ENCODE results near the gene DCUN1D5. TPM values are rescaled to one million over a fixed set of nuclear protein-coding genes. Genes with fewer than 3 reads are reported as not detected.
A peak's percentile ranks its signal among the peaks of the same experiment; 100 is the strongest.

The DCUN1D5 gene
- total and polyA plus RNA-seq, 9 of the 15 experiments (the other 6 are each of a cell fraction or from before 2014, with no cell fraction given): 38.4 to 242 (median 115) TPM

- peaks cover 4 to 6% of the 10 kb centered on the region in 2 experiments; a peak in 4 of 5 replicates for H3K4me1 ChIP-seq (replicated peaks in 1 of 2; ENCODE audit: control insufficient read depth in 2 of 2, insufficient read depth in 2 of 2, low read length in 2 of 2)
- H3K27ac ChIP-seq (ENCODE audit: extremely low read depth, low read depth, low read length): no peak overlapping the region
- H3K36me3 ChIP-seq (ENCODE audit: control insufficient read depth, insufficient read depth, low read length): no peaks in the 10 kb centered on the region
- in situ Hi-C loops (cut with MboI) (no loop called here), intact Hi-C loops (cut with micrococcal nuclease) (no loop called here)
- CTCF ChIA-PET (ENCODE audit: low intra/inter-chr PET ratio): no interaction called here
- H3K9me3 ChIP-seq (replicated peaks; ENCODE audit: control insufficient read depth, insufficient read depth, low read depth, low read length): no peaks in the 10 kb centered on the region
- no peak for FAIRE-seq
- H2AFZ ChIP-seq (ENCODE audit: low read depth, low read length): no peak overlapping the region
- no peak overlapping the region for H3K4me2 ChIP-seq (ENCODE audit: insufficient read depth, low read length)
- H3K79me2 ChIP-seq (ENCODE audit: control insufficient read depth, insufficient read depth, low read length): no peaks in the 10 kb centered on the region
- H3K4me3 ChIP-seq: no peak overlapping the region
- no TSS peak for BruUV-seq (replicated peaks)
- 3% methylated on average over 5 of the region's 5 CpGs for WGBS (ENCODE audit: insufficient coverage, low coverage, missing lambda C conversion rate)
- DNase-seq (ENCODE audit: extremely low read depth in 1 of 4, low spot score in 3 of 4): no peak
- H4K20me1 ChIP-seq (replicated peaks; ENCODE audit: control insufficient read depth, insufficient read depth, low read length): no peaks in the 10 kb centered on the region
- no peak overlapping the region for H3K9ac ChIP-seq (ENCODE audit: insufficient read depth in 1 of 2, low read depth in 2 of 2, low read length in 2 of 2)
- ATAC-seq: peak; percentile 14; the same call in 1 of the 3 replicates
- no peaks in the 10 kb centered on the region for H3K27me3 ChIP-seq (ENCODE audit: control insufficient read depth in 2 of 2, insufficient read depth in 2 of 2, low read length in 2 of 2)
- TF ChIP-seq BDP1 (IDR thresholded peaks at IDR 0.05; ENCODE audit: insufficient read depth, insufficient read length) (no peak), CTCF (IDR thresholded peaks at IDR 0.05 in 2 of 3, conservative IDR thresholded peaks at IDR 0.05 in 1 of 3; ENCODE audit: insufficient read depth in 2 of 3, low read depth in 1 of 3, low read length in 3 of 3) (0 out of 6 replicates have a peak, but pooled peaks of 1 of the 3 experiments have one; percentile 11), RBM39 (optimal IDR thresholded peaks at IDR 0.05; ENCODE audit: low read depth, low read length) (no peak)
- POLR2A ChIA-PET: interaction anchor here (1.4 kb wide), 1 partner anchor 44 kb away, joined by 3 read pairs; no protein-coding TSS in a partner anchor
- no peaks in the 10 kb centered on the region for H3K9me1 ChIP-seq (ENCODE audit: control insufficient read depth, insufficient read depth, low read length)
These were observed 19.4 kb upstream of the DCUN1D5 start for GRCh38 chr11:103111400-103111799.

GRCh38 chr11:103110391-103110790 is 18.4 kb upstream of the DCUN1D5 start:
- H3K27ac ChIP-seq (ENCODE audit: extremely low read depth, low read depth, low read length): no peak overlapping the region
- H3K9me3 ChIP-seq (replicated peaks; ENCODE audit: control insufficient read depth, insufficient read depth, low read depth, low read length): no peaks in the 10 kb centered on the region
- no peaks in the 10 kb centered on the region for H3K79me2 ChIP-seq (ENCODE audit: control insufficient read depth, insufficient read depth, low read length)
- no peaks in the 10 kb centered on the region for H4K20me1 ChIP-seq (replicated peaks; ENCODE audit: control insufficient read depth, insufficient read depth, low read length)
- no peak overlapping the region for H3K4me3 ChIP-seq
- H3K9ac ChIP-seq (ENCODE audit: insufficient read depth in 1 of 2, low read depth in 2 of 2, low read length in 2 of 2): no peak overlapping the region
- no peaks in the 10 kb centered on the region for H3K27me3 ChIP-seq (ENCODE audit: control insufficient read depth in 2 of 2, insufficient read depth in 2 of 2, low read length in 2 of 2)
- POLR2A ChIA-PET: no interaction called here
- no TSS peak for BruUV-seq (replicated peaks)
- no peak for FAIRE-seq
- CTCF ChIA-PET (ENCODE audit: low intra/inter-chr PET ratio): no interaction called here
- H3K4me1 ChIP-seq (replicated peaks in 1 of 2; ENCODE audit: control insufficient read depth in 2 of 2, insufficient read depth in 2 of 2, low read length in 2 of 2): peaks cover 4 to 6% of the 10 kb centered on the region in 2 experiments; a peak in 4 of 5 replicates
- H3K36me3 ChIP-seq (ENCODE audit: control insufficient read depth, insufficient read depth, low read length): no peaks in the 10 kb centered on the region
- no peak overlapping the region for H3K4me2 ChIP-seq (ENCODE audit: insufficient read depth, low read length)
- DNase-seq (ENCODE audit: extremely low read depth in 1 of 4, low spot score in 3 of 4): no peak
- no peak overlapping the region for H2AFZ ChIP-seq (ENCODE audit: low read depth, low read length)
- in situ Hi-C loops (cut with MboI) (no loop called here), intact Hi-C loops (cut with micrococcal nuclease) (no loop called here)
- no peak for ATAC-seq
- no peaks in the 10 kb centered on the region for H3K9me1 ChIP-seq (ENCODE audit: control insufficient read depth, insufficient read depth, low read length)
- TF ChIP-seq ZNF354B (CRISPR knock-in tag; IDR thresholded peaks at IDR 0.05) (no peak), BRF1 (IDR thresholded peaks at IDR 0.05; ENCODE audit: borderline replicate concordance, extremely low read depth, insufficient read length) (no peak), NR2C1 (IDR thresholded peaks at IDR 0.05) (no peak), NR2C1 (tag; IDR thresholded peaks at IDR 0.05) (no peak), ZFPM2 (CRISPR knock-in tag; IDR thresholded peaks at IDR 0.05) (no peak), DEAF1 (CRISPR knock-in tag; IDR thresholded peaks at IDR 0.05) (no peak), ZBTB1 (CRISPR knock-in tag; IDR thresholded peaks at IDR 0.05; ENCODE audit: borderline replicate concordance, low read depth) (no peak), KDM1A (IDR thresholded peaks at IDR 0.05) (no peak), ZBTB34 (CRISPR knock-in tag; IDR thresholded peaks at IDR 0.05) (no peak), ZNF24 (IDR thresholded peaks at IDR 0.05) (no peak)
